Mammary epithelial cell (primary cell): ENCODE measurements around the gene OR52I2.

Experiments
- EZH2 ChIP-seq: IDR thresholded peaks from 2 replicates; pipeline ENCODE4 v1.6.1; 2012; ENCODE audit warnings: low read length, inconsistent platforms, borderline replicate concordance
- TF ChIP-seq, protein P1 (sequence below), 2 donors: IDR thresholded peaks in 1 of 2; conservative IDR thresholded peaks in 1 of 2; 2 replicates each; pipeline ENCODE4 v1.5.1; 2011 to 2012; ENCODE audit warnings: inconsistent platforms in 2 of 2, low read length in 2 of 2, mild to moderate bottlenecking in 2 of 2, control low read depth in 1 of 2, low read depth in 1 of 2; ENCODE audit not compliant: insufficient read depth in 1 of 2; ENCODE audit errors: extremely low read depth in 1 of 2

DNA sequence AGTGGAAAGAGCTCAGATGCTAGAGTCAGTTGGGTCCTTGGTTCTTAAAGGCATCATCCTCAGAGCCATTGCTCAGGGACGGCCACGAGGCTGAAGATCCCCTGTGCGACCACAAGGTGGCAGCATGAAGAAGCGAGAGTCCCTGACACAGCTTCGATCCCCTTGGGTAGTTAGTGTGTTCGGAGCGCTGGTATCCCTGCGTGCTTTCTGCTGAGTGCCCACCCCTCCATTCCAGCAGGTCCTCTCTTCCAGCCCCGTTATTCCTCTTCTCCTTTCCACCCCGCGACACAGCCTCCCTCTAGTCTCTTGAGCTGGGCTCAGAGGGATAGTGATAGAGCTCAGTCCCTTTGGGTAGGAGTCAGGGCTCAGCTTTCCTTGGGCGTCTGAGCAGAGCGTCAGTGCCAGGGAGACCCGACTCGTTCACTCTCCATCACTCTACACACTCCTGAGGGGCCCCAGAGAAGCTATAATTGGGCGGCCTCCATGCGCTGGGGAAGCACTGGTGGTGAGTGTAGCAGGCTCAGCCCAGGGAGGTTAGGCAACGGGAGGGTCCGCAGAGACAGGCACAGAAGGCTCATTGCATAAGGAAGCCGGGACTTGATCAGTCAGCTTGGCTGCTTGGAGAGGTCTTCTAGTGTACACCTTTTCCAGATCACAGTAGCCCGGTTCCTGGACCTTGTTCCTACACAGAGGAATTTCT is 55.6 kb downstream of the OR52I2 start, which contains the start of gene OR51D1:
- TF ChIP-seq EZH2, result no peak
- TF ChIP-seq, protein P1, sequence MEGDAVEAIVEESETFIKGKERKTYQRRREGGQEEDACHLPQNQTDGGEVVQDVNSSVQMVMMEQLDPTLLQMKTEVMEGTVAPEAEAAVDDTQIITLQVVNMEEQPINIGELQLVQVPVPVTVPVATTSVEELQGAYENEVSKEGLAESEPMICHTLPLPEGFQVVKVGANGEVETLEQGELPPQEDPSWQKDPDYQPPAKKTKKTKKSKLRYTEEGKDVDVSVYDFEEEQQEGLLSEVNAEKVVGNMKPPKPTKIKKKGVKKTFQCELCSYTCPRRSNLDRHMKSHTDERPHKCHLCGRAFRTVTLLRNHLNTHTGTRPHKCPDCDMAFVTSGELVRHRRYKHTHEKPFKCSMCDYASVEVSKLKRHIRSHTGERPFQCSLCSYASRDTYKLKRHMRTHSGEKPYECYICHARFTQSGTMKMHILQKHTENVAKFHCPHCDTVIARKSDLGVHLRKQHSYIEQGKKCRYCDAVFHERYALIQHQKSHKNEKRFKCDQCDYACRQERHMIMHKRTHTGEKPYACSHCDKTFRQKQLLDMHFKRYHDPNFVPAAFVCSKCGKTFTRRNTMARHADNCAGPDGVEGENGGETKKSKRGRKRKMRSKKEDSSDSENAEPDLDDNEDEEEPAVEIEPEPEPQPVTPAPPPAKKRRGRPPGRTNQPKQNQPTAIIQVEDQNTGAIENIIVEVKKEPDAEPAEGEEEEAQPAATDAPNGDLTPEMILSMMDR (conservative IDR thresholded peaks at IDR 0.05 in 1 of 2, IDR thresholded peaks at IDR 0.05 in 1 of 2; ENCODE audit: extremely low read depth in 1 of 2, insufficient read depth in 1 of 2, low read depth in 1 of 2, low read length in 2 of 2), result peak; percentile 90 to 93
